HEK293 (cell line): ENCODE data around the gene IL23A.

Experiments used
- BCL11B ChIP-seq: fragments of 450-650 bp; formaldehyde crosslinking; IDR thresholded peaks from 2 replicates; pipeline ENCODE4 v1.5.1; 2016; ENCODE audit warnings: low read depth, missing biosample characterization, missing genetic modification characterization
- INSM2 ChIP-seq: fragments of 450-650 bp; formaldehyde crosslinking; IDR thresholded peaks from 2 replicates; pipeline ENCODE4 v1.5.1; 2016; ENCODE audit warnings: missing biosample characterization, missing genetic modification characterization
- MYNN ChIP-seq: fragments of 450-650 bp; formaldehyde crosslinking; IDR thresholded peaks from 2 replicates; pipeline ENCODE4 v1.5.1; 2016; ENCODE audit warnings: missing biosample characterization, missing genetic modification characterization, borderline replicate concordance
- PRDM10 ChIP-seq: fragments of 450-650 bp; formaldehyde crosslinking; IDR thresholded peaks from 2 replicates; pipeline ENCODE4 v1.5.1; 2016; ENCODE audit warnings: missing biosample characterization, missing genetic modification characterization
- PRDM6 ChIP-seq: fragments of 450-650 bp; formaldehyde crosslinking; IDR thresholded peaks from 2 replicates; pipeline ENCODE4 v1.5.1; 2017; ENCODE audit warnings: missing biosample characterization, missing genetic modification characterization
- SETDB1 ChIP-seq: IDR thresholded peaks from one replicate; pipeline ENCODE4 v1.6.1; 2017; ENCODE audit warnings: mild to moderate bottlenecking, low read length, moderate library complexity, mixed read lengths; ENCODE audit not compliant: insufficient read length
- SP7 ChIP-seq: fragments of 450-650 bp; formaldehyde crosslinking; IDR thresholded peaks from 2 replicates; pipeline ENCODE4 v1.5.1; 2016; ENCODE audit warnings: missing biosample characterization, missing genetic modification characterization
- TSHZ1 ChIP-seq: fragments of 450-650 bp; formaldehyde crosslinking; IDR thresholded peaks from 2 replicates; pipeline ENCODE4 v1.5.1; 2016; ENCODE audit warnings: missing biosample characterization, missing genetic modification characterization, borderline replicate concordance
- ZNF112 ChIP-seq: fragments of 450-650 bp; formaldehyde crosslinking; IDR thresholded peaks from 2 replicates; pipeline ENCODE4 v1.5.0; 2017; ENCODE audit warnings: missing biosample characterization, missing genetic modification characterization
- ZNF184 ChIP-seq: fragments of 450-650 bp; IDR thresholded peaks from 2 replicates; pipeline ENCODE4 v1.5.1; 2018; ENCODE audit warnings: missing biosample characterization, mild to moderate bottlenecking, missing genetic modification characterization
- ZNF221 ChIP-seq: fragments of 450-650 bp; formaldehyde crosslinking; IDR thresholded peaks from 2 replicates; pipeline ENCODE4 v1.5.1; 2017; ENCODE audit warnings: missing biosample characterization, missing genetic modification characterization, borderline replicate concordance
- ZNF324 ChIP-seq: fragments of 450-650 bp; formaldehyde crosslinking; IDR thresholded peaks from 2 replicates; pipeline ENCODE4 v1.5.1; 2016; ENCODE audit warnings: missing biosample characterization, missing genetic modification characterization
- ZNF335 ChIP-seq: fragments of 450-650 bp; formaldehyde crosslinking; conservative IDR thresholded peaks from 2 replicates; pipeline ENCODE4 v1.5.1; 2016; ENCODE audit warnings: missing biosample characterization, missing genetic modification characterization
- ZNF398 ChIP-seq: fragments of 450-650 bp; formaldehyde crosslinking; IDR thresholded peaks from 2 replicates; pipeline ENCODE4 v1.5.1; 2017; ENCODE audit warnings: missing biosample characterization, missing genetic modification characterization
- ZNF433 ChIP-seq: fragments of 450-650 bp; formaldehyde crosslinking; IDR thresholded peaks from 2 replicates; pipeline ENCODE4 v1.5.1; 2016; ENCODE audit warnings: missing biosample characterization, missing genetic modification characterization, low read depth
- ZNF629 ChIP-seq: fragments of 450-650 bp; formaldehyde crosslinking; IDR thresholded peaks from 2 replicates; pipeline ENCODE4 v1.5.1; 2017; ENCODE audit warnings: missing biosample characterization, missing genetic modification characterization
- ZNF654 ChIP-seq: fragments of 450-650 bp; formaldehyde crosslinking; IDR thresholded peaks from 2 replicates; pipeline ENCODE4 v1.5.1; 2016; ENCODE audit warnings: low read depth, missing biosample characterization, missing genetic modification characterization
- ZNF785 ChIP-seq: fragments of 450-650 bp; formaldehyde crosslinking; IDR thresholded peaks from 2 replicates; pipeline ENCODE4 v1.5.1; 2016; ENCODE audit warnings: missing biosample characterization, missing genetic modification characterization
- ZSCAN30 ChIP-seq: fragments of 450-650 bp; IDR thresholded peaks from 2 replicates; pipeline ENCODE4 v1.5.1; 2018; ENCODE audit warnings: missing biosample characterization, mild to moderate bottlenecking, missing genetic modification characterization, moderate library complexity
- TF ChIP-seq, protein P1 (sequence below): fragments of 450-650 bp; formaldehyde crosslinking; IDR thresholded peaks from 2 replicates; pipeline ENCODE4 v1.5.1; 2016; ENCODE audit warnings: missing biosample characterization, missing genetic modification characterization, low read depth

IL23A gene

GRCh38 chr12:56300644-56301464 lies 37.8 kb upstream of the IL23A start (continued):
- peak; percentile 70 for TF ChIP-seq INSM2 (tag by site-specific recombination)
- no peak for TF ChIP-seq ZNF112 (tag by site-specific recombination)
- TF ChIP-seq ZNF785, result no peak
- TF ChIP-seq ZNF398, result no peak
- TF ChIP-seq ZNF433 (tag by site-specific recombination), result no peak
- TF ChIP-seq MYNN (tag by site-specific recombination), result peak; percentile 62; the same call in 1 of the 2 replicates
- no peak for TF ChIP-seq ZNF324 (tag by site-specific recombination)
- no peak for TF ChIP-seq BCL11B (tag by site-specific recombination)
- no peak for TF ChIP-seq ZSCAN30
- peak; percentile 23; the same call in 1 of the 2 replicates for TF ChIP-seq TSHZ1 (tag by site-specific recombination)
- no peak for TF ChIP-seq ZNF221 (tag by site-specific recombination)
- TF ChIP-seq SETDB1, result no peak
- peak; percentile 41; the same call in 1 of the 2 replicates for TF ChIP-seq SP7
- TF ChIP-seq, protein P1, sequence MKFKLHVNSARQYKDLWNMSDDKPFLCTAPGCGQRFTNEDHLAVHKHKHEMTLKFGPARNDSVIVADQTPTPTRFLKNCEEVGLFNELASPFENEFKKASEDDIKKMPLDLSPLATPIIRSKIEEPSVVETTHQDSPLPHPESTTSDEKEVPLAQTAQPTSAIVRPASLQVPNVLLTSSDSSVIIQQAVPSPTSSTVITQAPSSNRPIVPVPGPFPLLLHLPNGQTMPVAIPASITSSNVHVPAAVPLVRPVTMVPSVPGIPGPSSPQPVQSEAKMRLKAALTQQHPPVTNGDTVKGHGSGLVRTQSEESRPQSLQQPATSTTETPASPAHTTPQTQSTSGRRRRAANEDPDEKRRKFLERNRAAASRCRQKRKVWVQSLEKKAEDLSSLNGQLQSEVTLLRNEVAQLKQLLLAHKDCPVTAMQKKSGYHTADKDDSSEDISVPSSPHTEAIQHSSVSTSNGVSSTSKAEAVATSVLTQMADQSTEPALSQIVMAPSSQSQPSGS (tag by site-specific recombination), result peak; percentile 84
- TF ChIP-seq PRDM10 (tag by site-specific recombination), result no peak
- TF ChIP-seq ZNF184 (tag by site-specific recombination), result no peak
- no peak for TF ChIP-seq PRDM6 (tag by site-specific recombination)
- peak; percentile 98 for TF ChIP-seq ZNF335 (tag by site-specific recombination)
- 0 out of 2 replicates have a peak, but pooled peaks have one; percentile 32 for TF ChIP-seq ZNF629 (tag by site-specific recombination)
- TF ChIP-seq ZNF654 (tag by site-specific recombination), result 0 out of 2 replicates have a peak, but pooled peaks have one; percentile 8
- TF ChIP-seq, all 188 proteins: peak for 16
